Fibroblast of skin of left quadriceps (primary cell): ENCODE results near the gene TLCD3A.

ENCODE experiments used
- DNase-seq, 2 experiments: peaks; one replicate each; pipeline ENCODE4 v3.0.0-alpha.2; 2013; ENCODE audit warnings: low read depth in 2 of 2

The TLCD3A gene

DNA sequence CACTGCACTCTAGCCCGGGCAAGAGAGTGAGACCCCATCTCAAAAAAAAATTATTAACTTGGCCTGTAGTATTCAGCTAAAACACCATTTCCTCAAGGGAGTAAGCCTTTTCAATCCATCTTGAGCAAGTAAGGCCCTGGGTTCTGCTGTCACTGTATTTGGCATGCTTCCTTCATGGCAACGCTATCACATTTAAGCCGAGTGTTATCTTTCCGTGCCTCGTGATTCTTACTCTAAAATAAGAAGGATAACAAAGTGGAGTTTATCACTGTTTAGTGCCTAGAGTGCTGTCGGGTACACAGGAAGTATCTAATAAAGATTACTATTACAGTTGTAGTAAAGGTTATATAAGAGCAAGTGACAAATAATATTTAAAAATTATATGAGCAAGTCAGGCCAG lies 26.5 kb upstream of the TLCD3A start:
- DNase-seq, result no peak

DNA sequence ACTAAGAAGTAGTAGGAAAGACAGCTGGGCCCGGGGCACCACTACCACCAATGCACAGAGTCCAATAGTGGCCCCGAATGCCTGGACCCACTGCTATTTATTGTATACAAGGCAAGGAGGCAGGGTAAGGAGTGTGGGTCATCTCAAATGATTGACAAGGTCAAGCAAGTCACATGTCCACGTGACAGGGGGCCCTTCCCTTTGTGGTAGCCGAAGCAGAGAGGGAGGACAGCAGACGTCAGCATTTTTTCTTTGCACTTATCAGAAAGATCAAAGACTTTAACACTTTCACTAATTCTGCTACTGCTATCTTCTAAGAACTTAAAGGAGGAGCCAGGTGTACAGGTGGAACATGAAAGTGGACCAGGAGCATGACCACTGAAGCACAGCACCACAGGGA lies 24.3 kb upstream of the TLCD3A start:
- DNase-seq, result no peak

DNA sequence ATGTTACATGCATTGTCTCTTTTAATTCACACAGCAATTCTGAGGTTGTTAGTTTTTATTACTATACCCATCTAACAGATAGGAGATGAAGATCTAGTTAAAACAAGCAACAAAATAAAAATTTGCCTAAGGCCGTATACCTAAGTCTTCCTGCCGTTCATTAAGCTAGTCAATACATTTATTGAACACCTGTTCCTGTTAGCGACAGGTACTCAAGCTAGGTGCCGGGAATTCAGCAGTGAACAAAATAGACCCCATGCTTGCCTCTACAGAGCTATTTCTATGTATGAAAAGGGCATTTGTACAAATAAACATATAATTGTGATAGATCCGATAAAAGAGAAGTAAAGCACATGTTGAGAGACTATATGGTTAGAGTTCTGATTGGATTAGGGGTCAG lies 14.3 kb upstream of the TLCD3A start:
- DNase-seq, result no peak

DNA sequence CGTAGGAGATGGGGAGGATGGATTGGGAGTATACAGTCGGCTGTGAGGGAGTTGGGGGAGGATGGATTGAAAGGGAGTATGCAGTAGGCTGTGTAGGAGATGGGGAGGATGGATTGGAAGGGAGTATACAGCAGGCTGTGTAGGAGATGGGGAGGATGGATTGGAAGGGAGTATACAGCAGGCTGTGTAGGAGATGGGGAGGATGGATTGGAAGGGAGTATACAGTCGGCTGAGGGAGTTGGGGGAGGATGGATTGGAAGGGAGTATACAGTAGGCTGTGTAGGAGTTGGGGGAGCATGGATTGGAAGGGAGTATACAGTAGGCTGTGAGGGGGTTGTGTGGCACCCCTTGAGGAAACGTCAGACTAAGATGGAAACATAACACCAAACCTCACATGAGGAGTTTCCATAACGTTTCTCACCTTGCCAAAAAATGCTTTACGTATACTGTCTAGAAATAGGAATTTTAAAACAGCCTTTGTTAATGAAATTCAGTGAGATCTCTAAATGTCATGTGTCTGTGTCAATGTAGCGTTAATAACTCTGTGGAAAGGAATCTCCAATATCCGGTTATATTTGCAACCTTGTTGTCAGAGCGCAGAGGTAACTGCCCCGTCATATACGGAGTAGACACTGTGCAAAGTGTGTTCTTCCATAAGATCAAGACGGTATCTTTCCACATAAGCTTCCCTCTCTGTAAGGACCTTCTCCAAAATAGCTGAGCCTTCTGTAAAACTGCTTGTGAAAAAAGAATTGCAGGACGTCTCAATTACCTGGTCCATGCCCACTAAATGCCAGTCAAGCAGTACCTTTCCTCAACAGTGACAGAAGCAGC lies 11.5 kb upstream of the TLCD3A start:
- DNase-seq, result no peak

DNA sequence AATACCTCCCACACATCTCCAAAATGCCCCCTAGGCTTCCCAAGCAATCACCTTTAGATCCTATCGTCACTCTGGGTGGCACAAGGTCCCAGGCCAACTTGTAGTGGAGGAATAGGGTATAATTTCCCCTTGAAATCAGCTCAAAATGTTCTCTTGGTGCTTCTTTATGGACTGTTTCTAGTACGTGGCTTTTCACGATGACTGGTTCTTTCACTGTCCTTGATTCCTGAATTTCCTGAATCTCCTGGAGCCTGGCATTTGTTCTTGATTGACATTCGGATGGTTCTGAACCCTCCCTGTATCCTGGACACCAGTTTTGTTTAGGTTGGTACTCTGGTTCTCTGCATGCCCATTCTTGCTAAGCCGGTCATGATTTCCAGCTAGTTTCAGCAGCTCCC lies 10.9 kb upstream of the TLCD3A start:
- no peak for DNase-seq

DNA sequence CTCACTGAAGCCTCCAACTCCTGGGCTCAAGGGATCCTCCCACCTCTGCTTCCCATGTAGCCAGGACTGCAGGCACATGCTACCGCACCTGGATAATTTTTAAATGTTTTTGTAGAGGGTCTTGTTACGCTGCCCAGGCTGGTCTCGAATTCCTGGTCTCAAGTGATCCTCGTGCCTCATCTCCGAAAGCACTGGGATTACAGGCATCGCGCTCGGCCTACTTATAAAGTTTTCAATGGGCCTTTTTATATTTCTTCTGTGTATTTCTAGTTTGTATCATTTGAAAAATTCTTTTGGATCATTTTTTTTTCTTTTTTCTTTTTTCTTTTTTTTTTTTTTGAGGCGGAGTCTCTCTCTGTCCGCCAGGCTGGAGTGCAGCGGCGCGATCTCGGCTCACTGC lies 7.3 kb upstream of the TLCD3A start:
- DNase-seq, result no peak

DNA sequence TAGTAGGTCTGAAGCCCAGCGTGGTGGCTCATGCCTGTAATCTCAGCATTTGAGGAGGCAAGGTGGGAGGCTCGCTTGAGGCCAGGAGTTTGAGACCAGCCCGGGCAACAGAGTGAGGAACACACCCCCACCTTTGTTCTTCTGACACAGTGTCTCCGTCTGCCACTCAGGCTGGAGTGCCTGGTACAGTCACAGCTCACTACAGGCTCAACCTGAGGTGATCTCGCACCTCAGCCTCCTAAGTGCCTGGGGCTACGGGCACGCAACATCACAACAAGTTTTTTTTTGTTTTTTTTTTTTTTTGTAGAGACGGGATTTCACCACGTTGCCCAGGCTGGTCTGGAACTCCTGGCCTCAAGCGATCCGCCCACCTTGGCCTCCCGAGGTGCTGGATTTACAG lies 6.7 kb upstream of the TLCD3A start:
- no peak for DNase-seq

DNA sequence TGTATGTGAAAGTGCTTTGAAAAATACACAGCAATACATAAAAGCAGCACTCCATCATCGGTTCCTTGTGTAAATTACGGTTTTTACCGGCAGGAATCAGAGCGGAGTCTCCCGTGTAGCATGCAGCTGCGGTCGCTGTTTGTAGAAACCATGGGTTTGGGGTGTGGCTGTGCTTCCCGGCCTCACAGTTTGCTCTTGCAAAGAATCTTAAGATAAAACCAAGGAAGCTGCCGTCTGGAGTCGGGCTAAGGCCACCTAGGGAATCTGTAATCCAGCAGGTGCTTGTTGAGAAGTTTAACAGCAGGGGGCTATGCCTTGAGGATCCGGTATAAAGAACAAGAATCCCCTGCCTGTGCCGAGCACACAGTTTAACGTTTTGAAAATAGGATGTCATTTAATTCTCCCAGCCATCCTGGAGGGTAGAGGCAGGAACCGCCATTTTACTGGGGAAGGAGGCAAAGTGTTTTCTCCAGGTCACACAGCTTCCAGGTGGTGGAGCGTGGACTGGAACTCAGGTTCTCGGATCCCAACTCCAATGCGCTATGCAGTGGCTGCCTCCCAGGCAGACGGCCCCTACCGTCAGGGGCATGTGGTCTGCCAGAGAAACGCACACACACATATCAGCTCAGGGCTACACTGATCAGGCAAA lies 6.0 kb upstream of the TLCD3A start:
- DNase-seq, result no peak

DNA sequence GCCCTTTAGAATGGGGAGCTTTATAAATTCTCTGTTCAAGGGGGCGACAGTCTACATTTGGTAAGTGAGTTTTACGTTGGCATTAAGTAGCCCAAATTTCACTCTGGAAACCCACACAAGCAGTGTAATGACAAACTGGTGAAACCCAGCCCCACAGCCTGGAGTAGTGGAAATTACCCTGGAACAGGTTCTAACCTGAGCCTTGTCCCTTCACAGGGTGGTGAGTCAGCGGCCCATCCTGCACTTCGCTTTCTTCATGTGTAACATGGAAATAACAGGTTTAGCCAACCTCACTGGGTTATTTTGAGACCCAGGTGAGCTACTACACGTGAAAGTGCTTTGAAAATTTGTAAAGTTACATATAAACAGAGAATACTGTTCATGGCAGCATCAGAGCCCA lies 3.5 kb upstream of the TLCD3A start:
- no peak for DNase-seq

DNA sequence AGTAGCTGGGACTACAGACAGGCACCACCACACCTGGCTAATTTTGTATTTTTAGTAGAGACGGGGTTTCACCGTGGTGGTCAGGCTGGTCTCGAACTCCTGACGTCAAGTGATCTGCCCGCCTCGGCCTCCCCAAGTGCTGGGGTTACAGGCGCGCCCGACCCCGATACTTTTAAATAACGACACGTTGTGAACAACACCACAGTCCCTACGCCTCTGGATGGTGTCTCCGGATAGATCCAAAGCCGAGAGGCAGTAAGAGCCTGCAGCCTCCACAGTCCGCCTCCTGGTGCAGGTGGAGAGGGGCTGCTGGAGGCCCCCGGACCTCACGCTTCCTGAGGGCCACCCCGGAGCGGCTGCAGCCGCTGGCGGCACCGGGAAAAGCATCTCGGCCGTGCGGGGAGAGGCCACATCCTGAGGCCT lies 741 bp upstream of the TLCD3A start:
- DNase-seq, result no peak

DNA sequence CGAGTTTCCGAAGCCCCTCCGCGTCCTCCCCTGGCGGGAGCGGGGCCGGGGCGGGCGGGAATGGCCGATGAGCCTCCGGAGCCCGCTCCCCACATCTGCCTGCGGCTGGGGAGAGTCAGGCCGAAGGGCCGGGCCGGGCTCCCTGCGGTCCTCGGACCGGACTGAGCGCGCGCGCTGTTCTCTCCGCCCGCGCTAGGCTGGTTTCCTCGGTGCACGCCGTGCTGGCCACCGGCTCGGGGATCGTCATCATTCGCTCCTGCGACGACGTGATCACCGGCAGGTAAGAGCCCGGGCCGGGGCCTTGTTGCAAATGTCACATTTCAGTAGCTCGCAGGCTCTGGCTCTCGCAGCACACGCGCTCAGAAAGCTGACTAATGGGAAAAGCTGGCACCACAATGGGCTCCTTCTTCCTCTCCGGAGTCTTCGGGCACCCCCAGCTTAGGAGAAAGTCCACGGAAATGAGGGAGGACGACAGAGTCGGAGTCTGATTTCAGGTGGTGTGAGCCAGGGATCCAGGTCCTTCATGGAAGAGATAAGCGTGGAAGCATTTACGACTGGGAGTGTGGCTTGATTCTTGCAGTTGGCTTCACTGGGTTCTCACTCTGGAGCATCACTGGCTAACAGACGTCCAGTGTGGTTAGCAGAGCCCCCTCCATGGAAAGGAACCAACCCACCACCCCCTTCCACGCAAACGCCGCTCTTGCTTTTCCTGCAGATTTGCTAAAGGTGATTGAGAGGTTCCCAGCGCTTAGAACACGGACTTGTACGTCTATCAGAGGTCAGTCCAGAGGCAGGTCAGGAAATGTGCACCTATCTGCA lies 715 bp downstream of the TLCD3A start:
- DNase-seq, result no peak

DNA sequence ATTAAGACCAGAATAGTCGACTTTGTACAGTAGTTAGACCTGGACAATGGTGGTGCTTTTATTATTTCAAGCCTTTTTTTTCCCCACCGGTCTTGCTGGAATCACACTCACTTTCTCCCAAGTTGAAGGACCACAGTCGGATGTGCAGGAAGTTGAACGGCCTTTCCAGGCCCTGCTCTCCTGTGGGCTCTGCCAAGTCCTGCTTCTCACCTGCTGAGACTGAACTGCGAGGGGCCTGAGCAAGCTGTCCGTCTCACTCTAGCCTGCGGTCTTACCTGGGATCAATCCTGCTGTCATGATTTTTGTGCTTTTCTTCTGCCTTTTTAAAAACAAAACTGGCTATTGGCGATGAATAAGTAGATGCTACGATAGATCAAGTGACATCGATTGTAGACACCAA lies 1.3 kb downstream of the TLCD3A start:
- no peak for DNase-seq

DNA sequence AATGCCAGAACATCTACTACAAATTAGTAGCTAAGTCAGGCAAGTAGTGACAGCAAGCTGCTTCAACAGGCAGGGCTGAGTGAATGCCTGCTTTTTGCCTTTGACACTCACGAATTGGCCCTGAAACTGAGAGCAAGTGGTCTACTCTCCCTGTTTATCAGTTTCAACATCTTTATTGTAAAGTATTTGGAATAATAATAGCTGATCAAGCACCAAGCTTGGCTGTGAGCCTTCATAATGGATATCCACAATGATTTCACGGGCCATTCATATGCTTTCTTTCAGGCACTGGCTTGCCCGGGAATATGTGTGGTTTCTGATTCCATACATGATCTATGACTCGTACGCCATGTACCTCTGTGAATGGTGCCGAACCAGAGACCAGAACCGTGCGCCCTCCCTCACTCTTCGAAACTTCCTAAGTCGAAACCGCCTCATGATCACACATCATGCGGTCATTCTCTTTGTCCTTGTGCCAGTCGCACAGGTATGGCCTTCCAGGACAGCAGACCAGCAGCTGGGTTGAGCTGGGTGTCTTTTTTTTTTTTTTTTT lies 5.2 kb downstream of the TLCD3A start:
- DNase-seq, result no peak

DNA sequence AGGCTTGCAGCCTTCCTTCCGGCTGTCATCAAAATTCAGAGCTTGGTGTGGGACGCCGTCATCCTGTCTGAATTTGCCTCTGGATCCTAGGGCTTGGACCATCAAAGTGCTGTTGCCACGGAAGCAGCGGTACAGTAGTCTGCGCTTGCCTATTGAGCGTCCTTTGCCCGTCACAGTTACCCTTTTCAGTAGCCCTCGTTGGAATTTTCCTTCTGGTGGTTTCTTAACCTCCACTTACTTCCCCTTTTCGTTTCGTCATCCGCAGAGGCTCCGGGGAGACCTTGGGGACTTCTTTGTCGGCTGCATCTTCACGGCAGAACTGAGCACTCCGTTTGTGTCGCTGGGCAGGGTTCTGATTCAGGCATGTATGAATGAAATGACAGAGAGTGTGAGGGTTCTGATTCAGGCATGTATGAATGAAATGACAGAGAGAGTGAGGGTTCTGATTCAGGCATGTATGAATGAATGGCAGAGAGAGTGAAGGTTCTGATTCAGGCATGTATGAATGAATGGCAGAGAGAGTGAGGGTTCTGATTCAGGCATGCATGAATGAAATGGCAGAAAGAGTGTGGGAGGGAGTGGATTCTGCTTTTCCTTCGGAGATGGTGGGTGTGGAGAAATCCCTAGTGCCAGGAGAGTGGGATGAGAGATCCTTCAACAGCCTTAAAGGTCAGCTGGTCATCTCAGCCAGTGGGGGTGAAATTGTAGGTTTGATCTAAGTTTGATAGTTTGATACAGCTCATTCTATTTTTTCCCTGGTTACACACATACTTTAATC lies 8.0 kb downstream of the TLCD3A start:
- DNase-seq, result no peak

DNA sequence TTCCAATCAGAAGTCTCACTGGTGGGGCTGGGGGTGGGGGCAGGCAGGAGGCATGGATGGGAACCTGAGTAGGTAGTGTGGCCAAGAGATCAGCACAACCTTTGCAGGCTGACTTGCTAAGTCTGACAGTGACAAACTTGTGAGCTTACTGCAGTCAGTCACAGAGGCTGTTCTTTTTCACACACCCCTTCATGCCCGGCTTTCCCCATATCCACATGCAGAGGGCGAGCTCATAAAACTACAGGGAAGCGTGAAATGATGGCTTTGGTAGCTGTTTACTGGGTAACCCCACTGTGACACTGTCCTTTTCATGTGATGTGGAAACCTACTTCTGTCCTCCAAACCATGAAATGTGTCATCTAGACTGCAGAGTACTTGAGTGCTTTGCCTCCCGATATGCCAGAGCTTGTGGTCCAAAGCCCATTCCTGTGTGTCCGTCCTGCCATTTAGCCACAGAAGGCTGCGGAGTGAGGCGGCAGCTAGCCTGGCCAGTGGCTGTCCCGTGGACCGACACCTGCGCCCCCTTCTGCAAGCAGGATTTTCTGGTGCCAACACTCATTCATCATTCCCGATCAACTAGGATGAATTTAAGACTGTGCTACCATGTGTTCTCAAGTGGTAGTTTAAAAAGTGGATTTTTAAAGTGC lies 9.9 kb downstream of the TLCD3A start:
- DNase-seq, result no peak

DNA sequence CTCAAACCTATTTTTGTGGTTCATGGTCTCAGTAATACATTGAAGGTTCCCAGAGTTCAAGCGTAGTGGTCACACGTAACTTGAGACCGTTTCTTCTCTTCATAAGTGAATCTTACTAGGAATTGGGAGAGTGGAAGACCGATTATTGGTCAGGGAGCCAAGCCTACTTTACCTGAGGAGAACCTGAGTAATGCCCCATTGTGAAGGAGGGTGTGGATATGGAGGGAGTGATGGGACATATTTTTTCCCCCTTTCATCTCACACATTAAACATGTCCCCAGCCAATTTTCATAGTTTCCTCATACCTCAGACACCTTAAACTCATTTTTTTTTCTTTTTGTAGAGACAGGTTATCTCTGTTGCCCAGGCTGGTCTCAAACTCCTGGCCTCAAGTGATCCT lies 10.7 kb downstream of the TLCD3A start:
- DNase-seq, result no peak

DNA sequence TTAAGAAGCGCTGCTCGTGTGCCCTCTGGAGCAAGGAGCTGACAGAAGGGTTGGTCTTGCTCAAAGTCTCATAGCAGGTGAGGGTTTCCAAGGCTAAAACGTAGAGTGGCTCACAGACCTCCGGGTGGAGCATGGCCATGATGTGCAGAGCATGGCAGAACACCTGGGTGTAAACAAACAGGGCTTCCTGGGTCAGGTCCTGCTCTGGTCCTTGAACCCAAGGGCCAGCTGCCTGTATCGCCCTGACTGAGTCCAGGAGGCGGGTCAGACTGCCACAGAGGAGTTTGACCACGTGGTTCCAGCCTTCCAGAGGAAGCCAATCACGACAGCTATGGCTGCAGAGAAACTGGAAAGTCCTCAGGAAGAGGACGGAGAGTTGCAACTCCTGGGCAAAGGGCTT lies 12.5 kb downstream of the TLCD3A start:
- no peak for DNase-seq

DNA sequence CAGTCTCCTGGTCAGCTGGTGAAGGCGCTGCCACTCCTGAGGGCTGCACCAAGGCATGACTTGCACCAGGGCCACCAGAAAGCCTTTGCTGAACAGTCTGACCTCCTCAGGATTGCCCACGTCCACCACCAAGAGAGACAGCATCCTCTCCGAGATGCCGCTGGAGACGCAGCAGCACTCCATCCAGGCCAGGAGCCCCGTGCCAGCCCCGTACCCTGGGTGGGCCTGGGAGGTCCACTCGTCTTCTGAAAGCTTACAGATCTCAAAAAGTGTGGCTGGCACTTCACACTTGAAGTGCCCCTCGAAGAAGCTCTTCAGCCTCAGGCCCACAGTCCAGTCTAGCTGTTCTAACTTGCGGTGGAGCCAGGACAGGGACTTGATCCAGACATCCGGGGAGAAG lies 13.0 kb downstream of the TLCD3A start:
- no peak for DNase-seq

DNA sequence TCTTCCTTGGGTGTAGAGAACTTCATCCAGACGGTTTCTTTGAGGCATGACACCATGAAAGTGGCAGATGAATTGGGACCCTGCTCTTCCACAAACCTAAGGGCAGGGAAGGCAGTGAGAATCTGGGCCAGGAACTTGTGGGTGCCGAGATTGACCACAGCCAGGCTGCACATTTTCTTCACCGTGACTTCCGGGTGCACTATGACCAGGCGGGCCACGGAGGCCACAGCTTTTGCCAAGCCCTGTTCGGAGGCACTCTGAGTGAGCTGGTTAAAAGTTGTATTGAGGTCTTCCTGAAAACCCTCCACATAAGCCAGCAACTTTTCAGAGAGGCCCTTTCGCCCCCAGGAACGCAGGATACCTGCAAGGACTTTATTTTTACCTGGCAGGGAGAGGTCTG lies 13.8 kb downstream of the TLCD3A start:
- no peak for DNase-seq

DNA sequence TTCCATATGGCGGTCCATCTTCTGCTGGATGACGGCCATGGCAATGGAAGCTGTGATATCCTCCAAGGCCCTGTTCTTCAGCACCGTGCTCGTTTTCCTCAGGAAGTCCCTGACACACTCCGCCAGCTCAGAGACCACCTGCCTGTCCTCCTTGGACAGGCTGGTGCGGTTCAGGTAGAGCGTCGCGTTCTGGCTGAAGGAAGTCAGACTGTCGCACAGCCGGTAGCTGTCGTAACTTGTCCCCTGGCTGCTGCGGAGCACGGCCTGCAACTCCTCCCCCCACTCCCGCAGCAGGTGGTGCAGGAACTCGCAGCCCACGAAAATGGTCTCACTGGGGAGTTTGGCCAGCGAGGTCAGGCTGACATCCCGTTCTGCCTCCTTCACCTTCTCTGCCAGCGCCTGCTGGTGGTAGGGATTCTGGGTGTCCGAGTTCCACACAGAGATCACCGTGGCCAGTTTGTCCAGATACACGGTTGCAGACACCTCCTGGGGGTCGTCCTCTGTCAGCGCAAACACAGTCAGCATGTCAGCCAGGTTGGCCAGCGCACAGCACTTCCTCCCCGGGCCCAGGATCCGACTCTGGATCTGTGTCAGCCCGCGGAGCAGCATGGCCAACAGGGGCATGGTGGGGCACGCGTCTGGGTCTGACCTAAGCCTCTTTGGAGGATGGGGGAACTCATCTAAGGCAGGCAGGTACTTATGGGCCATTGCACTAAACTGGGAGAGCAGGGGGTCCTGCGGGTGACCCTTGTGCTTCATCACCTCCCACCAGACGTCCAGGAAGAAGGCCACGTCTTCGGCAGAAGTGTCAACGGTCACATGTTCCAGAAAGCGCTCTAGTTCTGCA lies 14.6 kb downstream of the TLCD3A start:
- no peak for DNase-seq
